ENCODE results near the gene GON4L. TPM values are rescaled to one million over a fixed set of nuclear protein-coding genes. Genes with fewer than 3 reads are reported as not detected.
"Not testable (repeated sequence)": the region's sequence is repeated elsewhere in the genome, so short reads cannot be mapped to it uniquely, and the experiment has no call there.

GON4L gene
- polyA plus RNA-seq, 2 of the 4 experiments (the other 2 are of a cell fraction): 15.3 to 23.1 TPM

DNA sequence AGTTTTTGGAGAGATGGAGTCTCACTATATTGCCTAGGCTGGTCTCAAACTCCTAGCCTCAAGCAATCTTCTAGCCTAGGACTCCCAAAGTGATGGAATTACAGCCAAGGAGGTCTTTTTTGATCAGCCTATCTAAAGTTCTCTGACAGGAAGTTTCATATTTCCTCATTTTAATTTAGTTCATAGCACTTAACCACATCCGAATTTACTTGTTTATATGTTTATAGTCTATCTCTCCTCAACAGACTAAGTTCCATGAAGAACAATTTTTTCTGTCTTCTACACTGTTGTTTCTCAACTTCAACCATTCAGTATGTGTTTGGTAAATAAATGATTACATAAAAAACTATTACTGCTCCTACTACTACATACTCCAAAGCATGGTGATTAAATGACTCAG lies 47.9 kb downstream of the GON4L start:
- ChIA-PET POLR2A (no interaction called here), CTCF (interaction anchor here (1.4 kb wide), 1 partner anchor 9 kb away, joined by 3 read pairs; no protein-coding TSS in a partner anchor)
- WGBS (ENCODE audit: missing lambda C conversion rate): 100% methylated on average over 1 of the region's 1 CpG
- Histone ChIP-seq H3K9me3 (no peaks in the 10 kb centered on the region), H3K4me3 (no peak overlapping the region), H3K4me1 (no peaks in the 10 kb centered on the region), H3K27ac (no peak overlapping the region), H3K4me2 (no peak overlapping the region)
- TF ChIP-seq ZSCAN20 (CRISPR knock-in tag; IDR thresholded peaks at IDR 0.05) (no peak), NFE2L2 (conservative IDR thresholded peaks at IDR 0.05; ENCODE audit: low read length) (no peak), POLR2A (IDR thresholded peaks at IDR 0.05; ENCODE audit: low read length) (no peak), HOXA7 (CRISPR knock-in tag; IDR thresholded peaks at IDR 0.05) (no peak), EHF (CRISPR knock-in tag; IDR thresholded peaks at IDR 0.05) (no peak)
- TF ChIP-seq, protein P1, sequence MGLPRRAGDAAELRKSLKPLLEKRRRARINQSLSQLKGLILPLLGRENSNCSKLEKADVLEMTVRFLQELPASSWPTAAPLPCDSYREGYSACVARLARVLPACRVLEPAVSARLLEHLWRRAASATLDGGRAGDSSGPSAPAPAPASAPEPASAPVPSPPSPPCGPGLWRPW (IDR thresholded peaks at IDR 0.05): no peak
- no peak for ATAC-seq
- FAIRE-seq: no peak
- no peak for DNase-seq (ENCODE audit: low read depth in 1 of 2, low spot score in 1 of 2)

DNA sequence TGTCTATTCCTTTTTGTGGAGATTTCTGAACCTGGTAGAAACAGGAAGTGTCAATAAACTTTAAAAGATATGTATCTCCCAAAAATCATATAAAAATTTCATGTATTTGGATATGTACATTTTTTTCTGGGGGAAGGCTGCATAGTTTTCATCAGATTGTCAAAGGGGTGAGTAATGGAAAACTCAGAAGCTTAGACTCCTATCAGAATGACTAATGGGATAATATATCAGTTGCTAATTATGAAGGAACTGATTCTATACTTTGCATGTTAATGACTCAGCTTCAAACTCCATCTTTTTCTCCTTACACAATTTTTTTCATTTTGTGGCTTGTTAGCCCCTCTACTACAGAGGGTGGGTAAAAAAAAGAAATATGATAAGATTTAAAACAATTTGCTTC lies 55.9 kb downstream of the GON4L start:
- DNase-seq (ENCODE audit: low read depth in 1 of 2, low spot score in 1 of 2): no peak
- POLR2A ChIA-PET: no interaction called here

DNA sequence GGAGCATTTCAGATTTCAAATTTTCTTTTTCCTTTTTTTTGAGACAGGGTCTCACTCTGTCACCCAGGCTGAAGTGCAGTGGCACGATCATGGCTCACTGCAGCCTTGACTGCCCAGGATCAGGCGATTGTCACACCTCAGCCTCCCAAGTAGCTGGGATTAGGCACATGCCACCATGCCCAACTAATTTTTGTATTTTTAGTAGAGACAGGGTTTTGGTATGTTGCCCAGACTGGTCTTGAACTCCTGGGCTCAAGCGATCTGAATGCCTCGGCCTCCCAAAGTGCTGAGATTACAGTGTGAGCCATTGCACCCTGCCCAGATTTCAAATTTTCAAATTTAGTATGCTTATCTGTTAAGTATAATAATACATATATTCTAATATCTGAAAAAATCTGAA lies 61.4 kb downstream of the GON4L start:
- DNase-seq (ENCODE audit: low read depth in 1 of 2, low spot score in 1 of 2): not testable (repeated sequence)

More for the DNA sequence above, 55.9 kb downstream of the GON4L start:
- TF ChIP-seq ZC3H11A (IDR thresholded peaks at IDR 0.05) (no peak), NFE2L2 (conservative IDR thresholded peaks at IDR 0.05; ENCODE audit: low read length) (no peak), RFX5 (IDR thresholded peaks at IDR 0.05) (no peak), HDAC2 (IDR thresholded peaks at IDR 0.05) (no peak), RARB (CRISPR knock-in tag; IDR thresholded peaks at IDR 0.05) (no peak), NR3C1 (IDR thresholded peaks at IDR 0.05) (no peak), CHD4 (IDR thresholded peaks at IDR 0.05; ENCODE audit: borderline replicate concordance) (no peak)
- TF ChIP-seq, protein P2, sequence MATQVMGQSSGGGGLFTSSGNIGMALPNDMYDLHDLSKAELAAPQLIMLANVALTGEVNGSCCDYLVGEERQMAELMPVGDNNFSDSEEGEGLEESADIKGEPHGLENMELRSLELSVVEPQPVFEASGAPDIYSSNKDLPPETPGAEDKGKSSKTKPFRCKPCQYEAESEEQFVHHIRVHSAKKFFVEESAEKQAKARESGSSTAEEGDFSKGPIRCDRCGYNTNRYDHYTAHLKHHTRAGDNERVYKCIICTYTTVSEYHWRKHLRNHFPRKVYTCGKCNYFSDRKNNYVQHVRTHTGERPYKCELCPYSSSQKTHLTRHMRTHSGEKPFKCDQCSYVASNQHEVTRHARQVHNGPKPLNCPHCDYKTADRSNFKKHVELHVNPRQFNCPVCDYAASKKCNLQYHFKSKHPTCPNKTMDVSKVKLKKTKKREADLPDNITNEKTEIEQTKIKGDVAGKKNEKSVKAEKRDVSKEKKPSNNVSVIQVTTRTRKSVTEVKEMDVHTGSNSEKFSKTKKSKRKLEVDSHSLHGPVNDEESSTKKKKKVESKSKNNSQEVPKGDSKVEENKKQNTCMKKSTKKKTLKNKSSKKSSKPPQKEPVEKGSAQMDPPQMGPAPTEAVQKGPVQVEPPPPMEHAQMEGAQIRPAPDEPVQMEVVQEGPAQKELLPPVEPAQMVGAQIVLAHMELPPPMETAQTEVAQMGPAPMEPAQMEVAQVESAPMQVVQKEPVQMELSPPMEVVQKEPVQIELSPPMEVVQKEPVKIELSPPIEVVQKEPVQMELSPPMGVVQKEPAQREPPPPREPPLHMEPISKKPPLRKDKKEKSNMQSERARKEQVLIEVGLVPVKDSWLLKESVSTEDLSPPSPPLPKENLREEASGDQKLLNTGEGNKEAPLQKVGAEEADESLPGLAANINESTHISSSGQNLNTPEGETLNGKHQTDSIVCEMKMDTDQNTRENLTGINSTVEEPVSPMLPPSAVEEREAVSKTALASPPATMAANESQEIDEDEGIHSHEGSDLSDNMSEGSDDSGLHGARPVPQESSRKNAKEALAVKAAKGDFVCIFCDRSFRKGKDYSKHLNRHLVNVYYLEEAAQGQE (IDR thresholded peaks at IDR 0.05): no peak
- TF ChIP-seq, protein P1 (IDR thresholded peaks at IDR 0.05): no peak
- ATAC-seq (no peak), FAIRE-seq (no peak)
- Histone ChIP-seq H3K4me2 (no peak overlapping the region), H3K9me3 (no peaks in the 10 kb centered on the region), H3K4me1 (no peaks in the 10 kb centered on the region), H3K27ac (no peak overlapping the region), H3K4me3 (no peak overlapping the region)
- CTCF ChIA-PET: interaction anchor here (0.6 to 1.2 kb wide), 2 partner anchors 189 to 226 kb away, joined by 3 read pairs; no protein-coding TSS in a partner anchor

DNA sequence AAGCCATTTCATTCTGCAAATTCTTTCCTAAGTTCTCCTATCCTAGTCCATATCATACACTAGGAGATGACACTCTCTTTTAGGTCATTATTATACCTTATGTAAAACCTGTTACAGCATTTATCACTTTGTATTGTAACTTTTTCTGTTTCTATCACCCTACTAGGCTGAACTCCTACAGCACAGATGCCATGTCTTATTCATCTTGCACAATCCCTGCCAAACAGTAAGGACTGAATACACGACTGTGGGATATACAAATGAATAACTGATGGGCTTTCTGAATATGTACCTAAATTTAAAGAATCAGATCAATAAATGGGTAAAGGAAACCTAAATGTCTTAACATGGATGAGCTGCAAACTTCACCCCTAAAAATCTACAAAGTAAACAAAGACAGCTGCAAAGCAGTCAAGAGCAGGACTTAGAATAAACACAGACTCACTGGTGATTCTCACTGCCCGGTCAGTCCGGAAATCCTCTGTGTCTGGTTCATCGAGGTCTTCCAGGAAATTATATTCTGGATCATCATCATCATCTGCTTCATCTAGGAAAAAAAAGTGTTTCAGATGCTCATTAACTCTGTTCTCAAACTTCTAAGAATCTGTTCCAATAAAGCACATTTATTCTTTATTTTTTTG lies 62.3 kb downstream of the GON4L start:
- Histone ChIP-seq H3K9me3 (no peaks in the 10 kb centered on the region), H3K4me2 (no peak overlapping the region), H3K4me3 (no peak overlapping the region), H3K27ac (no peak overlapping the region), H3K4me1 (no peaks in the 10 kb centered on the region)
- CTCF ChIA-PET: interaction anchor here (0.7 to 2.0 kb wide), 3 partner anchors 9 to 24 kb away, joined by 3 to 5 read pairs (median 4); no protein-coding TSS in a partner anchor
- DNase-seq (ENCODE audit: low read depth in 1 of 2, low spot score in 1 of 2) (no peak), FAIRE-seq (no peak), ATAC-seq (no peak)
- POLR2A ChIA-PET: no interaction called here
- WGBS (ENCODE audit: missing lambda C conversion rate): 77% methylated on average over 4 of the region's 4 CpGs
- TF ChIP-seq CHD2 (IDR thresholded peaks at IDR 0.05; ENCODE audit: low read length, partially characterized antibody) (no peak), HDAC2 (IDR thresholded peaks at IDR 0.05) (no peak), TFCP2L1 (CRISPR knock-in tag; IDR thresholded peaks at IDR 0.05) (no peak), ESRRA (IDR thresholded peaks at IDR 0.05; ENCODE audit: borderline replicate concordance, low read length) (no peak), NPAS2 (CRISPR knock-in tag; IDR thresholded peaks at IDR 0.05; ENCODE audit: borderline replicate concordance) (no peak), HEYL (CRISPR knock-in tag; IDR thresholded peaks at IDR 0.05) (no peak), RCOR1 (IDR thresholded peaks at IDR 0.05; ENCODE audit: low read depth, low read length) (no peak), RARB (CRISPR knock-in tag; IDR thresholded peaks at IDR 0.05) (no peak), EHF (CRISPR knock-in tag; IDR thresholded peaks at IDR 0.05) (no peak), CEBPB (IDR thresholded peaks at IDR 0.05) (no peak), BHLHE40 (IDR thresholded peaks at IDR 0.05; ENCODE audit: low read depth, low read length) (no peak), FOSB (CRISPR knock-in tag; IDR thresholded peaks at IDR 0.05) (no peak), JUNB (IDR thresholded peaks at IDR 0.05) (no peak), POLR2AphosphoS2 (conservative IDR thresholded peaks at IDR 0.05; ENCODE audit: low read length) (no peak), MYC (IDR thresholded peaks at IDR 0.05; ENCODE audit: borderline replicate concordance, low read length) (no peak), HOXB13 (CRISPR knock-in tag; IDR thresholded peaks at IDR 0.05; ENCODE audit: low read depth) (no peak), ZC3H11A (IDR thresholded peaks at IDR 0.05) (no peak)
- TF ChIP-seq, protein P3, sequence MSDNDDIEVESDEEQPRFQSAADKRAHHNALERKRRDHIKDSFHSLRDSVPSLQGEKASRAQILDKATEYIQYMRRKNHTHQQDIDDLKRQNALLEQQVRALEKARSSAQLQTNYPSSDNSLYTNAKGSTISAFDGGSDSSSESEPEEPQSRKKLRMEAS (IDR thresholded peaks at IDR 0.05): no peak

More for the DNA sequence above, 61.4 kb downstream of the GON4L start:
- H3K4me1 ChIP-seq, H3K4me2 ChIP-seq, FAIRE-seq, H3K9me3 ChIP-seq, H3K27ac ChIP-seq, POLR2A ChIA-PET, H3K4me3 ChIP-seq, ATAC-seq: not testable (repeated sequence)
- 91% methylated on average over 4 of the region's 4 CpGs for WGBS (ENCODE audit: missing lambda C conversion rate)
- CTCF ChIA-PET: interaction anchor here (0.6 to 0.7 kb wide), 2 partner anchors 25 to 44 kb away, joined by 3 read pairs; no protein-coding TSS in a partner anchor

Data from A549 (cell line).